GM18909 (cell line): ENCODE measurements around the gene PMP22.

Experiments
- ATAC-seq: cut with Tn5 transposase; IDR thresholded peaks from one replicate; pipeline ENCODE4 v1.9.1; 2021; ENCODE audit warnings: mild to moderate bottlenecking; ENCODE audit not compliant: unreplicated experiment, poor library complexity

PMP22 gene

DNA sequence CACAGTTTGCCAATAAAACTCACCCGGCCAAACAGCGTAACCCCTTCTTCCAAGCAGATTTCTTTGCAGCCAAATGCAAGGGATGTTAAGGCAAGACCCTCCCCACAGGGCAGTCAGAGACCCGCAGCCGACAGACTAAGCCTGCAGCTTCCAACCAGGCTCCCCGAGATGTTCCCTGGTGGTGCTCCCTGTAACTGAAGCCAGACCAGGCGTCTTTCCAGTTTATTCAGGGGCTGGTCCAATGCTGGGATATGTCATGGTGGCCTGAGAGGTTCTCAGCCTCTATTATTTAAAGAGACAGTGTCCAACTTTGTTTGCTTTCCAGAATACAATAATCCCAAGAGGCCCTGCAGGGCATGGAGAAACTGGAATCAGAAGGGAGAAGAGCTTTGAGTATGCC, at the start of gene PMP22:
TSS of gene PMP22 (minus strand) at position 196 of the 400 bp plus-strand sequence. CDS start 4,599 bp downstream, outside the sequence.
- ATAC-seq: no peak

DNA sequence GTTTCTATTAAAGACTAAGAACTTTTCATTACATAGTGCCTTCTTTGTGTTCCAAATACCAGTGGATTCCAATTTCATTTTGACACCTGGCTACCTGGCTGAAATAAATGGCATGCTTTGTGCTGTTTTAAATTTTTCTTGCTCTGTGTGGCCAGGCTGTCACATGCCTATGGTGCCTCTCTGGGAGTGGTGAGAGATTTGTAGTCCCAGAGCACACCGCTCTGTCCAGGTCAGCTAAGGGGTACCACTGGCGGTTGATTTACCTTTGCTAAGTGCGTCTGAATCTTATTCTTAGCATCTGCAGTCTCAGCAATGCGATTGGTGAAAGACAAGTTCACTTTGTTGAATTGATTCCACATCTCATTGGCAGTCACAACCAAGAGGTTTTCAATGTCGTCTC, 46.9 kb upstream of the PMP22 start:
- ATAC-seq: no peak

DNA sequence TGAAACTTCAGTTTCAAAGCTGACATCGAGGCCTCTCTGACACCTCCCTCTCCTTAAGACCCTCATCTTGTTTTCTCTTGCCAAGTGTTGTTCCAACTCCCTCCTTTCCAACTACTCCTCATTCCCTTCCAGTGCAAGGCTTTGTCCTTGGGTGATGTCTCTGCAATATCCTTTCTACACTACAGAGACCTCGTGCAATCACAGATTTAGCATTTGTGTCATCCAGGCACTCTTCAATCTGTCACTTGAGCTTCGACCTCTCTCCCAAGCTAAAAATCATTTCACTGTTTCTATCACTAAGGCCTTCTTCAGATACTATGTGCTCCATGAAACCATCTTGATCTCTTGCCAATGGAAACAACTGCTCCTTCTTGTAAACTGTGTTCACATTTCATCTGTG, 44.7 kb upstream of the PMP22 start:
- no peak for ATAC-seq

DNA sequence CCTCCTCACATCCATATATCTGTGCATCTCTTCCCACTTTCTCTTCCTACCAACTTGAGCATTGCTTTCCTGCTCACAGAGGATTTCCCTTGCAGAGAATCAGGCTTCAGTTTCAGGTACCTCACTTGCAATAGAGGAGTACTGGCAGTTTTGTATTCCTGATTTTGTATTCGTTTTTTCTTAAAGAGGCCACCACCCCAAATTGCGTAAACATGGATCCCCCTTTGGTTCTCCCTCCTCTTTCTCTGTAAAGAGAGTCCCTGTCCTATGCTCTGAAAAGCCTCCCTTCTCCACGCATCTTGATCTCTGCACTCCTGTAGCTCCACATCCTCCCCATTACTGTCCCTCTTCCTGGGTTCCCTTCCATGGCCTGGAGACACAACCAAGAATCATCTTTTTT, 44.1 kb upstream of the PMP22 start:
- ATAC-seq: no peak

DNA sequence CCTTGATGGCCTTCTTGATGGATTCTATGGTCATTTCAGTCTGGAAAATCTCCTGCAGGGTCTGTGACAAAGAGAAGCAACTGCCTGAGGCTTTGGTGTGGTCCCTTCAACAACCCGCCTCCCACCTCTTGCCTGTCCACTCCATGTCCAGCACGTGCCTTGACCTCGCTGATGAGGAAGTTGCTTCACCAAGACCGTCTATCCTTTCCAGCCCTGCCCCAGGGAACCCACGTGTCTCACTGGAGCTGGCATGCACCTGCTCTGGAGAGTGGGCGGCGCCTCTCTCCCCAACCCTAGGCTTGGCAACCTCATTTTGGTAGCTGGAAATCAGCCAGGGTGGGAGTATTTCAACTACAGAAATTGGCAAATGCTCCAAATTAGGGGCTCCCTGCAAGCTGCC, 43.6 kb upstream of the PMP22 start:
- ATAC-seq: no peak

DNA sequence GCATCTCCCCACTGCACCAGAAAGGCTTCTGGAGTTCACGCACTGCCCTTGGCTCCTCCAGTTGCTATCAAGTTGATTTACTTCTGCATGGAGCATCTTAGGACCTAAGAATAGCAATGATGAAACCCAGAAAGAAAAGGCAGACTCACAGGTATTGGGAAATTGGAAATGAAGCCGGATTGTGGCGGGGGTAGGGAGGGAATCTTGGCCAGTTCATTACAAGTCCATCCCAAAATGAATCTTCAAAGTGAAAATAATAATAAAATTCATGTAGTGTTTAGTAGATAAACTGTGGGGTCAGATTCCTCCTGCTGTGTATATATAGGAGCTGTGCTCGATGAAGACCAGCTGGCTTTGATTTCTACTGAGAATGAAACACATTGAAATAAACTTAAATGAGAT, 42.6 kb upstream of the PMP22 start:
- ATAC-seq: no peak

DNA sequence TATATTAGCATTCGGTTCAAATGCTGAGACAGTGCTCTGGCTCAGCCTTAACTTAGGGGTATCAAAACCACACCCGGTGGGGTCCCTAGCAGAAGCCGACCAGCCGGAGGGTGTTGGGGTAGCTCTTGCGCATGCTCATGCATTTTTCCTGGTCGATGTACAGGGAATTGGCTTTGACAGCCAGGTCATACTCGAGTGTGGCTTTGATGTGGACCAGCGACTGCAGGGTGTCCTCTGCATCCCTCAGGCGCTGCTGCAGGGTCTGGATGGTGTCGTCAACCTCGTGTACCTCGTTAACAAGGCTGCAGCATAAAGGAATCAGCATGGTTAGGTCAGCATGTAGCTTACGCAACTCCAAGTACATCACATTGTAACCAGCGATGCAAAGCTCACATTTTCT, 38.7 kb upstream of the PMP22 start:
- ATAC-seq: no peak

DNA sequence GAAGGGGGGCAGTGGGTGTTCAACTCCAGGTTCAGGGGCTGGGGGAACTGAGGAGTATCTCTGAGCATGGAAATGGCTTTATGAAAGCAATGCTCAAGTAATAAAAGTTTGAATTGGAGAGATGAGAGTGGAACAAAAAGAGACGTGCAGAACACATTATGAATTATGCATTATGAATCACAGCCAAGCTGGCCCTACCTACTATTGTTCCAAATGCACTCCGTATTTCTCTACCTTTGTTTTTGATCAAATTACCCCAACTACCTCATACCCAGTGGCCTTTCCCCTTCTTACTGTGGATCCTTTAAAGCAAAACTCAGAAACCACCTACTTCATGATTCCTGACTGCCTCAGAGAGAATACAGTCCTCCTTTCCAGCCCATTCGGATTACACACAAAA, 38.1 kb upstream of the PMP22 start:
- ATAC-seq: no peak

DNA sequence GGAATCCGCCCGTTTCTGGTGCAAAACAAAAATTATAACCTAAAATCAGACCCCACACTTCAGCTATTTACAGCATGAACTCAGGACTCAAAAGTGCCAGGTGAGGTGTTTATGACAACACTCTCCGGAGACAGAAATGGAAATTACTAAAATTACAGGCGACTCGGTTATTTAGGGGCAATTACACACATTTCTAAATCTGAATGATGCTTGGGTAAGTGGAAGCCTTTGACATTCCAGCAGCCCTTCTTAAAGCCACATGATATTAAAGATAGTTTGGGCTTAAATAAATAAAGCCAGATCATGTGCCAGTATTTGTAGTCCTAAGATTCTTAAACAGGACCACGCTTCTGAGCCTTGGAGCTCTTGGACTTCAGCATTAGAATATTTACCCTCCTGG, 36.7 kb upstream of the PMP22 start:
- ATAC-seq: no peak

DNA sequence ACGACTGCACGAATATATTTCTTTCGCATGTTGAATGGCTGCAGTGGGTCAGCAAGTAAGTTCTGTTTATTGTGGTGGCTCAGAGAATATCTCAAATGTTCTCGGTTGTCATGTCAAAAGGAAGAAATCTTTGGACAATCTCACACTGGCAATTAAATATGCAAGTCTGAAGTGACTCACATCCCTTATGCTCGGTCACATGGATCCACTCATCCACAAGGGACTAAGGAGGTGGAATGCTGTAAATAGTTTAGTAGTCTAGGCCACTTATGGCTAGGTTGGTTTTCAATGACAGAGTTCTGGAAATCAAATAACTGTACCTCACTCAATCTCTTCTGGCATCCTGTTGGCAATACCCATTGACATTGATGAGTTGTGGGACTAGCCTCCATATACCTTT, 33.0 kb upstream of the PMP22 start:
- no peak for ATAC-seq

DNA sequence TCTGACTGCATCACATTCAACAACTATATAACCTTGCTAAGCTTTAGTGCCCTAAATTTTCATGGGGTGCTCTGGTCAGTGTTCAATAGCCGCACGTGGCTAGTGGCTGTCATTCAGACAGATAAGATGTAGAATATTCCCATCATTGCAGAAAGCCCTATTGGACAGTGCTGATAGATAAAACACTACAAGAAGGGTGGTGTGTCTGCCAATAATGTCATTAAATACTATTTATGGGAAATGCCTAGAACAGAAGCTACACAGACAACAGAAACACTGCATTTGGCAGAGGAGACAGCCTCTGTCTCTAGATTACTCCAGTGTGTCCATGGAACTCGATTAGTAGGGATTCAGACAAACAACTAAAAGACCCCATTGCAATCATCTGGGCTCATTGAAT, 28.4 kb upstream of the PMP22 start:
- ATAC-seq: no peak

DNA sequence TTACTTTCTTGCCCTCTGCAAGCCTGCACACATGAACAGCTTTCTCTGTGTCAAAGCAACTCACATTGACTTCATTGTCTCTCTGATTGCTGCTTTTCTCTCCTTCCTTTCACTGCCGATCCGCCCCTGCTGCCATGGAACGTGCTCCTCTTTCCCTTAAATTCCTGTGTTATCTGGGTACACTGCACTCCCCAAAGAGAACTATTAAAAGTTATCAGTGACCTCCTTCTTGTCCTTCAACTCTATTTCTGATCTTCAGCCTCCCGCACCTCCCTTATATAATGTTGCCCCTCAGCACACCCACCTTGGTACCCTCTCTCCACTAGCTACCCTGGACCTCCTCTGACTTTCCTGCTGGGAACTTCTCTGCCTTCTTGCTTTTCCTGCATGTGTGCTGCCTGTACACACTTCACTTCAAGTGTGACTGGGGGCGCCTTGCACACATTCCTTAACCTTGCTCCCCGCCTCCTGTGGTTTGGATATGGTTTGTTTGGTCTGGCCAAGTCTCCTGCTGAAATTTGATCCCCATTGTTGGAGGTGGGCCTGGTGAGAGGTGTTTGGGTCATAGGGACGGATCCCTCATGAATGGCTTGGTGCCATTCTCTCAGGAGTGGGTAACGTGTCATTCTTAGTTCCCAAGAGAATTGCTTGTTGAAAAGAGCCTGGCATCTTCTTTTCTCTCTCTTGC, 26.7 kb upstream of the PMP22 start:
- ATAC-seq: no peak

DNA sequence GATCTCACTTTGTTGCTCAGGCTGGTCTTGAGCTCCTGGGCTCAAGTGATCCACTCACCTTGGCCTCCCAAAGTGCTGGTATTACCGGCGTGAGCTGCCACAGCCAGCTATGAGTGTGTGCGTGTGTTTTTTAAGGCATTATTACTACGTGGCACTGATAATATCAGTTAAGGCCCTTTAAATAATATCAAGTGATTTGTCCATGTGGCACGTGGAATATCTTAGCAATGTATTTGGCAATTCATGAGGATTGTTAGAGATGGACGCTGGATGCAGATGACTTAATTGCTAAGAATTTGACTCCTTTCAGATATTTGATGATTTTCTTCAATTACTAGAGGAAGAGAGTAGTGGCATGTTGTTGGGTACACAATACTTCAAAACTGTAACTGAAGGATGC, 25.5 kb upstream of the PMP22 start:
- no peak for ATAC-seq

DNA sequence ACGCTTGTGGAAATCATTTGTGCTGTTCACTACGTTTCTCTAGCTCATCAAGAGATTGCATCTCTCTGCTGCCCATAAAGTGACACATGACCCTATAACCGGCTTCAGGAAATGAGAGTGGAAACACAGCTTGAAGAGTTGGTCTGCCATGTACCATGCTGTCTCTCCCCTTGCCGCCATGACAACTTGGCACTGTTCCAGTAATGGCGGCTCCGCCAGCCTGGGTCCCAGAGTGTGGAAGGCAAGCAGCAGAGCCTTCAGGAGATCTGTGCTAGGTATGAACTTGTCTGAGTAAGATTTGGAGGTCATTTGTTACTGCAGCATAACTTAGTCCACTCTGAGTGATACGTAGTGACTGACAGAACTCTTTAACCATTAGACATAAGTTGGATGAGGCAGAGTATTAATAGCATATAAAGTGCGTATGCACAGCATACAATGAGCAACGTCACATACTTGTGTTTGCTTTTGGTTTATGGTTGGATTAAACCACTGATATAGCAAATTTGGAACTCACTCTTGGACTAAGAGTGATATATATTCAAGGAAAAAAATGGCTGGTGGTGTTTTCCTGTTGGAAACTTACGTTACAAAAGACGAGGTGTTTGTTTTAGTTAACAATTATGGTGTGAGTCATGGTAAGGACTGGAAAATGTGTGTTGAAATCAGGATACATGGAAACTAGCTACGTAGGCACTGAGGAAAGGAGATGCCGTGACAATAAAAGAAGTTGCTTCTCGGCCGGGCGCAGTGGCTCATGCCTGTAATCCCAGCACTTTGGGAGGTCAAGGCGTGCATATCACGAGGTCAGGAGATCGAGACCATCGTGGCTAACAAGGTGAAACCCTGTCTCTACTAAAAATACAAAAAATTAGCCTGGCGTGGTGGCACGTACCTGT, 24.4 kb upstream of the PMP22 start:
- no peak for ATAC-seq

DNA sequence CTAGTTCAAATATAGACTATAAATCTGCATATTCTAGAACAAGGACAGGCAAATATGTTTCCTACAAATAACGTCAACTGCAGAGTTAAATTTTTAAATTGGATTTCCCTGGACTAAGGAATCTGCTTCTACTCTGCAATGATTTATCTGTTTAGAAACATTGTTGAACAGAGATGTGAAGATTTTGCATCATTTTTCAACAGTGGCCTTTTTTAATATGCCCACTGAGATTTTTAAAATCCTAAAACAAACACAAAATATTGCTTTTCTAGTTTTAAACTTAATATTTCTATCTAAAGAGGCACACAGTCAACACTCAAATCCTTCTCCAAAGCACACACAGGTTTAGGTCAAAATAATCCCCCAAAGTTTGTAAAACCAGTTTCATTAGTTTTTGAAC, 23.7 kb upstream of the PMP22 start:
- ATAC-seq: no peak

DNA sequence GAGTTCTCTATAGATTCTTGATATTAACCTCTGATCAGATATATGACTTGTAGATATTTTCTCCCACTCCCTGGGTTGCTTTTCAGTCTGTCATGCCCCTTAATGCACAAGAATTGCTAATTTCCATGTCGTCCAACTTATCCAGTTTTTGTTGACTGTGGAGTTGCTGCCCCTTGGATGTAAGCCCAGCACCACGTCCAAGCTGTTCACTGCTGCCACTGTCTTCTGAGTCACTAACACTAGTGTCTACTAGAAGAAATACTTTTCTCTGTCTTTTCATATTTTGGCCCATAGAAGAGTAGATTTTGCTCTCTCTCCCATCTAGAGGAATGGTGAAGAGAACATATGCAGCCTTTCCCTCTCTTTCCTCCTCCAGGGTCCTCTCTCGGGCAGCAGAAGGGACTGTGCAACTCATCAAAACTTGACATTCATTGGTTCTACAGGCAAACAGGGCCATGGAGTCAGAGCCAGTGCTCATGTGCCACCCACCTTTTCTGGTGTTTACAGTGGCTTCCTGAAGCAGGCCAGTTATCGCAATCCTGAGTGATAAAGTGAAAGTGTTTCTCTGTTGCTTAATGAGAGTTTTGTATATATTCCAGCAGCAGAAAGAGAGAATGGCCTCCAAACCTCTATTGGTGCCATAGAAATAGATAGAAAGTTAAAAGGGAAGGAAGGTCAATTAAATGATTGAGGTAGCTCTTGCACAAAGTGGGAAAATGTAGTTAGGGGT, 22.6 kb upstream of the PMP22 start:
- no peak for ATAC-seq

DNA sequence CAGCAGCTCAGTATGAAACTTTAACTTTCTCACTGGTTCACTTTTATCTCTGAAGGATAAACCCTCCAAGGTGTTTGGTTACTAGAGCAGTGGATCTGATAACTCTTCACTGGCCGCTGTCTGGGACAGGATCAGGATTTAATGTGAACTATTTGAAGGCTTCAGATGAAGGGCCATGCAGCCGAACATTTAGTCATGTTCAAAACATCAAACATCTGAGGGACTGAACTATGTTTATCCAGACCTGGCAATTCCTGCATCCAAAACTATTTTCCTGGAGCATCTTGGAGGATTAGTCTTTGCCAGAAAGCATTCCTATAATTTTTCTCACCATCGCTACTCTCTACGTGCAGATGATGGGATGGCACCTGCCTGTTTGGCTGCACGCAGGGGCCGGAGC, 20.3 kb upstream of the PMP22 start:
- ATAC-seq: no peak

DNA sequence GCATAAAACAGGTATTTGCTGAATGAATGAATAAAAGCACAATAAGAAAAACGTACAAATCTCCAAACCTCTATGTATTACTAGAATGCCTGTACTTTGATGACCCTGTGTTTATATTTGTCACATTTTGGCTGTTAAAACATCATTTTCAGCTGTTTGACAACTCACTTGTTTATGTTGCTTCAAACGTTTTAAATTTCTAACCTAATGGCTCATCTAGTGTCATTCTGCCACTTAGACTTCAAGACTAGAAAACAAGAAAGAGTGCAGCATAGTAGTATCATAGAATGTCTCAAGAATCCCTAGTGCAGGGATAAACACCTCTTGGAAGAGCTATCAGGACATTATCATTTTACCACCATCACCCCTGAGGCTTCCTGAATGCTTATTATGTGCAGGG, 19.4 kb upstream of the PMP22 start:
- no peak for ATAC-seq

DNA sequence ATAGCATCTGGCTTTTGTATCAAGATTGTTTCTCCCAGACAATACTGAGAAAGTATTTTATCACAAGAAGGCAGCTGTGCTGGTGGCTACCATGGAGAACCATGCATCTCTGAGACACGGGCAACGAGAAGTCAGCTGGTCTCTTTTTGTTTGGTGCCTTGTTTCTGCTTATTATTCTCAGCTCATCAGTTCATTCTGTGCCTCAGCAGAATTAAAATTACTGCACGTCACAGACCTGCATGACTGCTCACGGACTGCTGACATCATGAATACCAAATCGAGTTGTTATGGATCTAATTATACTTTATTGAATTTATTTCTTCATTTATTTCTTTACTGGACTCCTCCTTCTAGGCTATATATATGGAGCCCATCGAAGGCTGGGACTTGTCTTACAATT, 19.0 kb upstream of the PMP22 start:
- no peak for ATAC-seq

DNA sequence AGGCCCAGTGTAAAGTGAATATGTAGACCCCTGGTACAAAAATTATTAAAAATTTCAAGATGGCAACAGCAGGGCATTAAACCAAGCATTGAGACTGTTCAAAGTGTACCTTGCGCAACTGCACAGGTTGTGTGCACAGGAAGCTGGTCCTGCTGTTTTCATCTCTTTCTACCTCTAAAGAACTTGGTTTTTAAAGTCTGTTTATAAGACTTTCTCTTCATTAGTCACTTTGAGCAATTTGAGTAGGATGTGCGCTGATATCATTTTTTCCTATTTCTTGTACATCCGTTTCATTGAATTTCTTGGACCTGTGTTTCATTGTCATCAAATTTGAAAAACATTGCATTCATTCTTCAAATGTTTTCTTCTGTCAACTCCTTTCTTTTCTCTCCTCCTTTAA, 16.8 kb upstream of the PMP22 start:
- ATAC-seq: no peak

DNA sequence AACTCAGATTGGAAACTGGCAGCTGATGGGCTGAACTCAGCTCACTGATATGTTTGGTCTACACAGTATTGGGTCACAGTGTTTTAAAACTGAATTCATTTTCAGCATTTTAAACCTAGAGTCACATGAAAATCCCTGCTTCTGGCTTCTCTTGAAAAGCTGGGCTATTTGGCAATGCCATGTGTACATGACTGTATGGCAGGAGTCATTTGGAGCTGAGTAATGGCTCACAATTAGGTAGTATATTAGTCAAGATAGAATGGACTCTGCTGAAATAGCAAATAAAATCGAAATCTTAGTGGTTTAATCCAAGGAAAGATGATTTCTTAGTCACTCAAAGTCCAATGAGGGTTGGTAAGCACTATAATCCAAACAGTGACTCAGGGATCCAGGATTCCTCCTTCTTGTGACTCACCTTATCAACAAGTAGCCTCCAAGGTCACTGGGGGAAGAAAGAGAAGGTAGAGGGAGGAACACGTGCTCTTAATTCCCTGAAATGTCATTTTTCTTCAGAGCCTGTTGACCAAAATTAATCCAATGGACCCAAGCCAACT, 13.9 kb upstream of the PMP22 start:
- ATAC-seq: no peak
